Neural progenitor cell (in vitro differentiated cells): ENCODE measurements around the gene SYNGR3.

Source experiments
- CTCF ChIP-seq: fragments of 200-600 bp; sonication (generic); IDR thresholded peaks from 2 replicates; pipeline ENCODE4 v1.5.1; 2017; ENCODE audit warnings: antibody characterized with exemption, mild to moderate bottlenecking
- EZH2 ChIP-seq: fragments of 200-600 bp; sonication (generic); IDR thresholded peaks from 2 replicates; pipeline ENCODE4 v1.6.1; 2017; ENCODE audit warnings: antibody characterized with exemption, mild to moderate bottlenecking, moderate library complexity

- TF ChIP-seq CTCF (no peak), EZH2 (no peak)
Measured at GRCh38 chr16:2029350-2029749, 39.6 kb downstream of the SYNGR3 start.
